BJ (cell line): ENCODE measurements around the gene POLQ. TPM values are rescaled to one million over a fixed set of nuclear protein-coding genes. Genes with fewer than 3 reads are reported as not detected.

Source experiments
- CTCF ChIA-PET: fragments of 350-600 bp; formaldehyde crosslinking; extraction: SDS; loops from one replicate; lab custom pipeline; 2021; ENCODE audit warnings: antibody characterized with exemption, inconsistent platforms; lab: Yijun Ruan, JAX
- POLR2A ChIA-PET: fragments of 300-600 bp; sonication (Branson Sonifier 250); formaldehyde crosslinking; extraction: SDS; loops from one replicate; lab custom pipeline; 2021; ENCODE audit warnings: antibody characterized with exemption; lab: Charles Lee
- DNase-seq: peaks from one replicate; pipeline ENCODE4 v3.0.0-alpha.2; 2011; ENCODE audit warnings: low read depth
- H3K27me3 ChIP-seq: 2 replicates; pipeline ENCODE4 v1.6.0; 2011; ENCODE audit warnings: low read length; ENCODE audit not compliant: control insufficient read depth, insufficient read depth
- H3K36me3 ChIP-seq: 2 replicates; pipeline ENCODE4 v1.5.1; 2011; ENCODE audit warnings: low read length; ENCODE audit not compliant: control insufficient read depth, insufficient read depth
- H3K4me3 ChIP-seq: 2 replicates; pipeline ENCODE4 v1.5.1; 2011; ENCODE audit warnings: low read depth, mild to moderate bottlenecking, control low read depth, low read length
- CTCF ChIP-seq: IDR thresholded peaks from 2 replicates; pipeline ENCODE4 v1.5.1; 2011; ENCODE audit warnings: low read depth, mild to moderate bottlenecking, control low read depth, inconsistent platforms, low read length, moderate library complexity; ENCODE audit not compliant: insufficient read depth
- polyA plus RNA-seq: library from polyadenylated mRNA; depleted of rRNA; stranded (reverse); fragments of >200 nt; gene quantifications from 2 replicates; pipeline ENCODE4 v1.2.3, GENCODE V29; 2011

The POLQ gene
- polyA plus RNA-seq, 1 experiment = 1.0 TPM

GRCh38 chr3:121515313-121515712 is 30.5 kb downstream of the POLQ start:
- Histone ChIP-seq H3K4me3 (no peak overlapping the region), H3K36me3 (no peaks in the 10 kb centered on the region), H3K27me3 (no peaks in the 10 kb centered on the region)
- ChIA-PET CTCF (interaction anchor here (1.2 kb wide), 1 partner anchor 14 kb away, joined by 3 read pairs; no protein-coding TSS in a partner anchor), POLR2A (no interaction called here)
- DNase-seq = no peak
- no peak for TF ChIP-seq CTCF

GRCh38 chr3:121514496-121514895 is 31.3 kb downstream of the POLQ start:
- POLR2A ChIA-PET = no interaction called here
- Histone ChIP-seq H3K4me3 (no peak overlapping the region), H3K27me3 (no peaks in the 10 kb centered on the region), H3K36me3 (no peaks in the 10 kb centered on the region)
- CTCF ChIA-PET = no interaction called here
- TF ChIP-seq CTCF = no peak
- no peak for DNase-seq

GRCh38 chr3:121508389-121508788 is 37.4 kb downstream of the POLQ start:
- Histone ChIP-seq H3K27me3 (no peaks in the 10 kb centered on the region), H3K4me3 (no peak overlapping the region), H3K36me3 (no peaks in the 10 kb centered on the region)
- ChIA-PET CTCF (no interaction called here), POLR2A (no interaction called here)
- no peak for DNase-seq
- no peak for TF ChIP-seq CTCF

- DNase-seq = no peak
- Histone ChIP-seq H3K4me3 (no peak overlapping the region), H3K27me3 (no peaks in the 10 kb centered on the region), H3K36me3 (no peaks in the 10 kb centered on the region)
- no peak for TF ChIP-seq CTCF
- ChIA-PET CTCF (no interaction called here), POLR2A (no interaction called here)
Measured at GRCh38 chr3:121505256-121505655, 40.5 kb downstream of the POLQ start.

- H3K4me3 ChIP-seq = no peak overlapping the region
- POLR2A ChIA-PET = no interaction called here
- no peak for DNase-seq
- no peaks in the 10 kb centered on the region for H3K36me3 ChIP-seq
- no peak for TF ChIP-seq CTCF
- CTCF ChIA-PET = no interaction called here
- no peaks in the 10 kb centered on the region for H3K27me3 ChIP-seq
Measured at GRCh38 chr3:121504618-121505017, 41.2 kb downstream of the POLQ start.
